Neutrophil (primary cell): ENCODE measurements around the gene ARIH1.

Experiments
- H3K27ac ChIP-seq: fragments of 200-600 bp; sonication (generic); 2 replicates; pipeline ENCODE4 v1.5.1; 2016; ENCODE audit warnings: mild to moderate bottlenecking, moderate library complexity
- H3K27me3 ChIP-seq: fragments of 200-600 bp; sonication (generic); 2 replicates; pipeline ENCODE4 v1.6.0; 2016; ENCODE audit warnings: mild to moderate bottlenecking
- H3K36me3 ChIP-seq: fragments of 200-600 bp; sonication (generic); 2 replicates; pipeline ENCODE4 v1.5.1; 2017
- H3K4me1 ChIP-seq, 2 experiments: fragments of 200-600 bp in 1 of 2; sonication (generic) in 1 of 2; 1 replicate in 1 of 2; 2 replicates in 1 of 2; pipeline versions ENCODE4 v1.5.1 to v1.6.1; 2013 to 2016; ENCODE audit warnings: low read depth in 1 of 2, low read length in 1 of 2, mild to moderate bottlenecking in 1 of 2, moderate library complexity in 1 of 2; ENCODE audit not compliant: control insufficient read depth in 1 of 2, insufficient read depth in 1 of 2
- H3K4me3 ChIP-seq, 2 experiments: fragments of 200-600 bp in 1 of 2; sonication (generic) in 1 of 2; 1 replicate in 1 of 2; 2 replicates in 1 of 2; pipeline ENCODE4 v1.5.1; 2013 to 2016; ENCODE audit warnings: low read depth in 1 of 2, low read length in 1 of 2, mild to moderate bottlenecking in 1 of 2, moderate library complexity in 1 of 2
- H3K9me3 ChIP-seq: fragments of 200-600 bp; sonication (generic); 2 replicates; pipeline ENCODE4 v1.5.1; 2016
- TF ChIP-seq, protein P1 (sequence below): fragments of 200-600 bp; sonication (generic); IDR thresholded peaks from 2 replicates; pipeline ENCODE4 v1.5.1; 2016; ENCODE audit warnings: antibody characterized with exemption

Gene ARIH1

DNA sequence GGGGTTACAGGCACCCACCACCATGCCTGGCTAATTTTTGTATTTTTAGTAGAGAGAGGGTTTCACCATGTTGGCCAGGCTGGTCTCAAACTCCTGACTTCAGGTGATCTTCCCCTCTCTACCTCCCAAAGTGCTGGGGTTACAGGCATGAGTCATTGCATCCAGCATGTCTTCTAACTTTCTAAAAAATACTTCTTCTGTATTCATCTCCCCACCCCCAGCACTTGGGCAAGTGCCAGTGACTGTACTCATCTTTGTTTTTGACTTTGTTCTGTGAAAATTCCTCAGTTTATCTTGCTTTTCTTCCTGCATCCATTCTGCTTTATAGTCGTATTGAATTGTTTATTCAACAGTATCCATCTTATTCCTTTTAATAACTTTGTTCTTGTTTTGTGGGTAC lies 47.6 kb downstream of the ARIH1 start:
- Histone ChIP-seq H3K4me1 (no peaks in the 10 kb centered on the region), H3K27me3 (no peaks in the 10 kb centered on the region), H3K36me3 (no peaks in the 10 kb centered on the region), H3K9me3 (no peaks in the 10 kb centered on the region), H3K27ac (no peak overlapping the region), H3K4me3 (no peak overlapping the region)
- TF ChIP-seq, protein P1, sequence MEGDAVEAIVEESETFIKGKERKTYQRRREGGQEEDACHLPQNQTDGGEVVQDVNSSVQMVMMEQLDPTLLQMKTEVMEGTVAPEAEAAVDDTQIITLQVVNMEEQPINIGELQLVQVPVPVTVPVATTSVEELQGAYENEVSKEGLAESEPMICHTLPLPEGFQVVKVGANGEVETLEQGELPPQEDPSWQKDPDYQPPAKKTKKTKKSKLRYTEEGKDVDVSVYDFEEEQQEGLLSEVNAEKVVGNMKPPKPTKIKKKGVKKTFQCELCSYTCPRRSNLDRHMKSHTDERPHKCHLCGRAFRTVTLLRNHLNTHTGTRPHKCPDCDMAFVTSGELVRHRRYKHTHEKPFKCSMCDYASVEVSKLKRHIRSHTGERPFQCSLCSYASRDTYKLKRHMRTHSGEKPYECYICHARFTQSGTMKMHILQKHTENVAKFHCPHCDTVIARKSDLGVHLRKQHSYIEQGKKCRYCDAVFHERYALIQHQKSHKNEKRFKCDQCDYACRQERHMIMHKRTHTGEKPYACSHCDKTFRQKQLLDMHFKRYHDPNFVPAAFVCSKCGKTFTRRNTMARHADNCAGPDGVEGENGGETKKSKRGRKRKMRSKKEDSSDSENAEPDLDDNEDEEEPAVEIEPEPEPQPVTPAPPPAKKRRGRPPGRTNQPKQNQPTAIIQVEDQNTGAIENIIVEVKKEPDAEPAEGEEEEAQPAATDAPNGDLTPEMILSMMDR = no peak

DNA sequence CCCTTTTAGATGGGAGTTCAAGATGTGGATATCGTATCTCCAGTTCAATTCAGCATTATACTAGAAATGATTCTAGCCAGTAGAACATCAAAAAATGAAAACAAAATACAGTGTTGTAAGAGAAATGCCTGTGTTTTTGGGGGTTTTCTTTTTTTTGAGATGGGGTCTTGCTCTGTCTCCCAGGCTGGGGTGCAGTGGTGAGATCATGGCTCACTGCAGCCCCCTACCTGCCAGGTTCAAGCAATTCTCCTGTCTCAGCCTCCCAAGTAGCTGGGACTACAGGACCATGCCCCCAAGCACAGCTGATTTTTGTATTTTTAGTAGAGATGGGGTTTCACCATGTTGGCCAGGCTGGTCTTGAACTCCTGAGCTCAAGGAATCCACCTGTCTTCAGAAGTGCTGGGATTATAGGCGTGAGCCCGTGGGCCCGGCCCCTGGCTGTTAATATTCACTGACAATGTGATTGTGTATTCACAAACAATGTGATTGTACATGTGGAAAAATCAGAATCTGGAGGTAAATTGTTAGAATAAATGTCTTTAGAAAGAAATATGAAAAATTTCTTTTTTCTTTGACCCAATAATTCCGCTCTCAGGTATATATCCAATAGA lies 59.0 kb downstream of the ARIH1 start:
- Histone ChIP-seq H3K36me3 (no peaks in the 10 kb centered on the region), H3K4me3 (no peak overlapping the region), H3K27me3 (no peaks in the 10 kb centered on the region), H3K4me1 (no peaks in the 10 kb centered on the region), H3K27ac (no peak overlapping the region), H3K9me3 (no peaks in the 10 kb centered on the region)
- TF ChIP-seq, protein P1 = no peak

DNA sequence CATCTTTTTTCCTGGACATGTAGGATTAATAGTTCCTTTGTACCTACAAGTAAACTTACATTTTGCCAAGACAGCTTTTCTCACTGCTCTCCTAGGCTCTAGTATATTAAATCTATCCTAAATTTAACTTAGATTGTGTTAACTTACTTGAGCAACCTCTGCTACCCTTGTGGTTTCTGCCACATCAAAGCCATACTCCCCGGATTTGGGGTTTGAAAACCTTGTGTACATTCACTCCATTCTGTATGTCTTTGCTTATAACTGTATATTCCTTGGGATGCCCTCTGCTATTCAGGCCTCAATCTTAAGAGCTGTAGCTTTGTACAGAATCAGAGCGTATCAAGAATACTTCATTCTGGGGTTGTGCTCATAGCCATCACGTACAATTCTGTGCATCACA lies 60.4 kb downstream of the ARIH1 start:
- Histone ChIP-seq H3K4me1 (no peaks in the 10 kb centered on the region), H3K9me3 (no peaks in the 10 kb centered on the region), H3K27ac (no peak overlapping the region), H3K36me3 (no peaks in the 10 kb centered on the region), H3K4me3 (no peak overlapping the region), H3K27me3 (no peaks in the 10 kb centered on the region)
- TF ChIP-seq, protein P1 = no peak

DNA sequence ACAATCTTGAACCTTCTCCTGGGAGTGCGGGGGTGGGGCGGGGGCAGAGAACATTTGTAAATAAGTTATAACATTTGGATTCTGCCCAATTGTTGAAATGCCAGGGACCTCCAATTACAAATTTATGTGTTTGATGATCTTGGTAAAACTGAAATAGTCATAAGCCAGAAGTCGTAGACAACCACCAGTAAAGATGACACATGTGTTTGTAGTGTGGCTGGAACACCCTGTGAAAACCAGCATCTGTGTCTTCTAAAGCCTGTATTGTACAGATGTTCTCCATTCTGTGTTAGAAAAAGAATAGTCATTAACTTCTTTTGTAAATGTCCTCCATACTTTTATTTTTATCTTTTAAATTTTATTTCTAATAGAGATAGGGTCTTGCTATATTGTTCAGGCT lies 61.8 kb downstream of the ARIH1 start:
- H3K4me3 ChIP-seq = no peak overlapping the region
- H3K9me3 ChIP-seq = peaks cover 4% of the 10 kb centered on the region
- TF ChIP-seq, protein P1 = no peak
- H3K27me3 ChIP-seq = no peaks in the 10 kb centered on the region
- H3K36me3 ChIP-seq = no peaks in the 10 kb centered on the region
- H3K4me1 ChIP-seq = no peaks in the 10 kb centered on the region
- no peak overlapping the region for H3K27ac ChIP-seq

DNA sequence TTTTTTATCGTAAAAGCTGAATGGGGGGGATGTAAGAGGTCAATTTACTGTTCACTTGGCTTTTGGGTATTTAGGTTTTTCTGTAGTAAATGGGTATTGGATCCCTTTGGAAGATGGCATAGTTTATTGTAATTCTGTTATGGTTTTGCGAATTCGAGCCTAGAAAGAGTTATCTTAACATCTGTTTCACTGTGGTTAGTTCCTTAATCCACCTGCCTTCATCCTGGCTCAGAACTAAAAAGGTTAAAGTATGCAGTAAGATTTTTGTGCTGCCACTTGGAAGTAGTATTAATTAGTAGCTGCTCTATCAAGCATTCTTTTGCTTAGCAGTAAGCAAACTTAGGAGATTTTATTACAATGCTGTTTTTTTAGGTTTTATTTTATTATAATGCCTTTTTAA lies 62.4 kb downstream of the ARIH1 start:
- Histone ChIP-seq H3K4me1 (no peaks in the 10 kb centered on the region), H3K36me3 (no peaks in the 10 kb centered on the region), H3K27me3 (no peaks in the 10 kb centered on the region), H3K4me3 (no peak overlapping the region), H3K9me3 (peaks cover 4% of the 10 kb centered on the region), H3K27ac (no peak overlapping the region)
- TF ChIP-seq, protein P1 = no peak

DNA sequence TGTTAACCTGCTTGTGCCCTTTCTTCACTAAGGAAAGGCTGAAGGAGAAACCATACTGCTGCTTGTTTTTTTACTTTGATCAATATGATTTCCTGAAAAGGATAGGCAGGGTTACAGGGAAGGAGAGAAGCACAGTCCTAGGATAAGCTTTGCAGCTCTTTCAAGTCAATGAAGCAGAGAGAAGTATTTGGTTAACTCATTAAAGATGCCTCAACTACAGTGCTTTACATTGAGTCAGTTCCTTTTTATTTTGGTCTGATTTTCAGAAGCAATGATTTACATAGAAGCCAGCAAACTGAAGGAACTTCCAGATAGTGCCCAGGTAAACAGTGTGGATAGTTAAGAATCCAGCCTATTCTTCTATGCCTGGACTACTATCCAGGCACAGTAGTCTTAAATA lies 64.8 kb downstream of the ARIH1 start:
- Histone ChIP-seq H3K9me3 (peaks cover 4% of the 10 kb centered on the region), H3K27ac (no peak overlapping the region), H3K4me3 (no peak overlapping the region), H3K27me3 (no peaks in the 10 kb centered on the region), H3K4me1 (no peaks in the 10 kb centered on the region), H3K36me3 (no peaks in the 10 kb centered on the region)
- TF ChIP-seq, protein P1 = no peak
